Activated CD4-positive, alpha-beta T cell treated with anti-CD3 and anti-CD28 coated beads, Interleukin-2, Interleukin-4, amounts not matched to agents 100 ng/mL and 50 ng/mL, durations not matched to agents 16 hours and 8 hours (primary cell): ENCODE data around the gene NACA2.

Experiments
- DNase-seq: peaks from one replicate; pipeline ENCODE4 v3.0.0-alpha.2; 2020; ENCODE audit warnings: low spot score

NACA2 gene

GRCh38 chr17:61545335-61545938 lies 45.6 kb downstream of the NACA2 start:
- DNase-seq: no peak

- no peak for DNase-seq
Observed at GRCh38 chr17:61543786-61544415, 47.1 kb downstream of the NACA2 start.

GRCh38 chr17:61542027-61542426 lies 49.0 kb downstream of the NACA2 start:
- no peak for DNase-seq

GRCh38 chr17:61540874-61541273 lies 50.1 kb downstream of the NACA2 start:
- DNase-seq: no peak
